ENCODE data around the gene TMA16.

GRCh38 chr4:163553146-163553545 lies 58.7 kb downstream of the TMA16 start:
- TF ChIP-seq MAFK (IDR thresholded peaks at IDR 0.05; ENCODE audit: low read depth, low read length), result no peak
- no peak for TF ChIP-seq POLR2A (IDR thresholded peaks at IDR 0.05; ENCODE audit: control extremely low read depth in 1 of 2, low read depth in 2 of 2, low read length in 2 of 2)
- TF ChIP-seq BCL11A (IDR thresholded peaks at IDR 0.05; ENCODE audit: low read depth in 2 of 2, low read length in 2 of 2), result no peak
- TF ChIP-seq CTCF (IDR thresholded peaks at IDR 0.05; ENCODE audit: control extremely low read depth in 1 of 3, insufficient read depth in 1 of 3, low read depth in 1 of 3, low read length in 3 of 3), result no peak
- no peak for TF ChIP-seq ATF3 (IDR thresholded peaks at IDR 0.05; ENCODE audit: insufficient read depth, low read depth, low read length)
- no peak for TF ChIP-seq SIN3A (conservative IDR thresholded peaks at IDR 0.05 in 1 of 2, IDR thresholded peaks at IDR 0.05 in 1 of 2; ENCODE audit: low read depth in 1 of 2, low read length in 2 of 2)
